GM12878 (cell line): ENCODE measurements around the gene SPATA18. TPM values are rescaled to one million over a fixed set of nuclear protein-coding genes. Genes with fewer than 3 reads are reported as not detected.

Experiments
- ATAC-seq: fragments of 200-7000 bp; cut with Tn5 transposase; 3 replicates; pipeline ENCODE4 v1.9.1; 2020; ENCODE audit warnings: mild to moderate bottlenecking, moderate library complexity
- BruUV-seq: library from RNA; stranded (reverse); fragments of 400-500 nt; replicated peaks from 2 replicates; lab custom pipeline; 2021; lab: Mats Ljungman, UMichigan
- CTCF ChIA-PET: fragments of 300-600 bp; sonication (Branson Sonifier 250); formaldehyde crosslinking; extraction: SDS; loops from one replicate; lab custom pipeline; 2021; ENCODE audit warnings: inconsistent platforms; lab: Yijun Ruan, JAX
- POLR2A ChIA-PET: fragments of 350-600 bp; formaldehyde crosslinking; extraction: SDS; loops from one replicate; lab custom pipeline; 2021; ENCODE audit warnings: inconsistent platforms; lab: Charles Lee
- RAD21 ChIA-PET: fragments of 300-600 bp; sonication (Branson Sonifier 250); formaldehyde crosslinking; loops from one replicate; lab custom pipeline; 2023; ENCODE audit warnings: antibody characterized with exemption; ENCODE audit not compliant: unreplicated experiment; lab: Charles Lee
- SMC1A ChIA-PET: fragments of 300-600 bp; sonication (Branson Sonifier 250); formaldehyde crosslinking; loops from one replicate; lab custom pipeline; 2023; ENCODE audit not compliant: unreplicated experiment, uncharacterized antibody; lab: Charles Lee
- DNase-seq: peaks from one replicate; pipeline ENCODE4 v3.0.0-alpha.2; 2011; ENCODE audit warnings: low read depth, low spot score
- FAIRE-seq: peaks from 3 replicates; lab custom pipeline; 2011; peaks lifted over from hg19 to GRCh38; lab: Jason Lieb, UNC
- H2AFZ ChIP-seq: 2 replicates; pipeline ENCODE4 v1.6.0; 2011; ENCODE audit warnings: low read depth, low read length, control low read depth; ENCODE audit not compliant: control insufficient read depth
- H3K27ac ChIP-seq: 2 replicates; pipeline ENCODE4 v1.5.1; 2011; ENCODE audit warnings: control low read depth; ENCODE audit not compliant: control insufficient read depth, insufficient read depth
- H3K27me3 ChIP-seq, 2 experiments: replicated peaks in 1 of 2; 2 replicates each; pipeline versions ENCODE4 v1.6.0 to v1.6.1; 2011; ENCODE audit warnings: low read length in 1 of 2; ENCODE audit not compliant: control insufficient read depth in 2 of 2, insufficient read depth in 2 of 2
- H3K36me3 ChIP-seq, 2 experiments: 2 replicates each; pipeline ENCODE4 v1.5.1; 2011; ENCODE audit warnings: low read length in 1 of 2; ENCODE audit not compliant: control insufficient read depth in 2 of 2, insufficient read depth in 2 of 2
- H3K4me1 ChIP-seq: 2 replicates; pipeline ENCODE4 v1.6.1; 2011; ENCODE audit warnings: mild to moderate bottlenecking, low read length, moderate library complexity, mixed read lengths; ENCODE audit not compliant: control insufficient read depth, insufficient read depth
- H3K4me2 ChIP-seq: 2 replicates; pipeline ENCODE4 v1.6.0; 2011; ENCODE audit warnings: control low read depth; ENCODE audit not compliant: control insufficient read depth, insufficient read depth
- H3K4me3 ChIP-seq: fragments of 200-600 bp; sonication (generic); 2 replicates; pipeline ENCODE4 v1.5.1; 2016
- H3K79me2 ChIP-seq: 2 replicates; pipeline ENCODE4 v1.6.0; 2011; ENCODE audit warnings: low read length; ENCODE audit not compliant: control insufficient read depth, insufficient read depth
- H3K9ac ChIP-seq: 2 replicates; pipeline ENCODE4 v1.8.0; 2011; ENCODE audit warnings: low read length, control low read depth, mixed read lengths; ENCODE audit not compliant: control insufficient read depth, insufficient read depth
- H3K9me3 ChIP-seq: replicated peaks from 3 replicates; pipeline ENCODE4 v1.5.1; 2011; ENCODE audit warnings: mild to moderate bottlenecking, low read length; ENCODE audit not compliant: control insufficient read depth, insufficient read depth
- H4K20me1 ChIP-seq: 2 replicates; pipeline ENCODE4 v1.6.0; 2011; ENCODE audit not compliant: control insufficient read depth, insufficient read depth
- BACH1 ChIP-seq: fragments of 450-650 bp; IDR thresholded peaks from 2 replicates; pipeline ENCODE4 v1.6.1; 2017; ENCODE audit warnings: mild to moderate bottlenecking, borderline replicate concordance
- HSF1 ChIP-seq: fragments of 150-350 bp; IDR thresholded peaks from 2 replicates; pipeline ENCODE4 v1.6.1; 2014; ENCODE audit warnings: mild to moderate bottlenecking, low read depth, low read length
- NRF1 ChIP-seq: conservative IDR thresholded peaks from 2 replicates; pipeline ENCODE4 v1.6.1; 2011; ENCODE audit warnings: mild to moderate bottlenecking, low read depth, low read length, improper control_type of control experiment
- PAX5 ChIP-seq: IDR thresholded peaks from 2 replicates; pipeline ENCODE4 v1.6.1; 2011; ENCODE audit warnings: low read depth, low read length, borderline replicate concordance
- RBBP5 ChIP-seq: fragments of 200-600 bp; sonication (generic); conservative IDR thresholded peaks from 2 replicates; pipeline ENCODE4 v1.6.1; 2016
- SMARCA5 ChIP-seq: fragments of 450-650 bp; IDR thresholded peaks from 2 replicates; pipeline ENCODE4 v1.6.1; 2017; ENCODE audit warnings: mild to moderate bottlenecking
- SRF ChIP-seq, 2 experiments: IDR thresholded peaks; 2 replicates each; pipeline ENCODE4 v1.6.1; 2011; ENCODE audit warnings: low read depth in 2 of 2, low read length in 2 of 2, mild to moderate bottlenecking in 1 of 2, moderate library complexity in 1 of 2
- ZBTB11 ChIP-seq: fragments of 450-650 bp; formaldehyde crosslinking; IDR thresholded peaks from 2 replicates; pipeline ENCODE4 v1.5.0; 2022; ENCODE audit warnings: mild to moderate bottlenecking, missing genetic modification characterization
- ZNF217 ChIP-seq: fragments of 450-650 bp; IDR thresholded peaks from 2 replicates; pipeline ENCODE4 v1.6.1; 2017; ENCODE audit warnings: antibody characterized with exemption, mild to moderate bottlenecking
- WGBS: methylation state at CpG from one replicate; pipeline ENCODE4 v1.1.6; 2016; ENCODE audit warnings: low lambda C conversion rate; ENCODE audit not compliant: insufficient replicate concordance, insufficient coverage; ENCODE audit errors: missing lambda C conversion rate; 5-methylcytosine and 5-hydroxymethylcytosine counted together
- in situ Hi-C: fragments of 300-500 bp; cut with MboI; formaldehyde crosslinking; loops from 9 replicates; pipeline ENCODE4 v1.14.3; 2018; ENCODE audit warnings: mixed read lengths
- intact Hi-C: fragments of 100-400 bp; cut with micrococcal nuclease; formaldehyde crosslinking; loops from one replicate; pipeline ENCODE4 v1.14.2; 2022; ENCODE audit not compliant: unreplicated experiment
- polyA plus RNA-seq, 11 experiments: library from polyadenylated mRNA; depleted of rRNA in 4 of 11; unstranded in 6 of 11; stranded (reverse) in 5 of 11; fragments of >200 nt; fragmentation: Nextera tagmentation in 4 of 11; fragmentation: Illumina TruSeq in 1 of 11; extraction: Ambion mirVana in 4 of 11; extraction: Trizol in 1 of 11; gene quantifications; 1 replicate in 1 of 11; 2 replicates in 10 of 11; pipeline versions ENCODE4 v1.2.1 to v1.2.3, GENCODE V29; 2011 to 2016; ENCODE audit warnings: inconsistent platforms in 2 of 11, missing spikeins in 2 of 11, low read depth in 1 of 11
- total RNA-seq, 4 experiments: library from RNA; depleted of rRNA in 3 of 4; stranded (reverse); fragments of >200 nt in 3 of 4; fragmentation: Illumina TruSeq in 1 of 4; extraction: Trizol in 1 of 4; gene quantifications; 2 replicates each; pipeline versions ENCODE4 v1.2.1 to v1.2.3, GENCODE V29; 2013 to 2021
- TF ChIP-seq, protein P1 (sequence below): fragments of 450-650 bp; IDR thresholded peaks from 2 replicates; pipeline ENCODE4 v1.6.1; 2018; ENCODE audit warnings: mild to moderate bottlenecking, low read depth, moderate library complexity; ENCODE audit not compliant: partially characterized antibody
- TF ChIP-seq, protein P2 (sequence below): IDR thresholded peaks from 2 replicates; pipeline ENCODE4 v1.6.1; 2011; ENCODE audit warnings: low read depth, mild to moderate bottlenecking, low read length, moderate library complexity, borderline replicate concordance; ENCODE audit errors: extremely low read depth

The SPATA18 gene
- total and polyA plus RNA-seq, 10 of the 15 experiments (the other 5 are each of a cell fraction or from before 2014, with no cell fraction given): 0.39 to 4.5 (median 1.9) TPM

DNA sequence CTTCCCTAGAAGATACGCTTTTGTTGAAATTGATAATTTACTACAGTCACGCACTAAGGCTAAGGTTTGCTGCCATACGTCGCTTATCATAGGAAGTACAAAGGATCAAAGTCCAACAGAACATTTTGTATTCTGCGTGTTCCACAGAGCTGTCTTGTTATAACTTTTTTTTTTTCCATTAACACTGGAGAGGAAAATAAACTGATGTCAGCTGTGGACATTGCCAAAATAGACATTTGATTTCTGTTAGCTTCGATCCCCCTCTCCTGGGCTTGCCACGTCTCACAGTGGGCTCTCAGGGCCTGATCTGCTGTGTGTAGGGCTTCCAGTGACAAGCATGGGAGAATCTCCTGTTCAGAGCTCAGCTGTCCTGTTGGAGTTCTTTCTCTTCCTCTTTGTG is 93.3 kb downstream of the SPATA18 start:
- no peaks in the 10 kb centered on the region for H3K36me3 ChIP-seq
- intact Hi-C loops: no loop called here
- TF ChIP-seq PAX5: no peak
- TF ChIP-seq, protein P1, sequence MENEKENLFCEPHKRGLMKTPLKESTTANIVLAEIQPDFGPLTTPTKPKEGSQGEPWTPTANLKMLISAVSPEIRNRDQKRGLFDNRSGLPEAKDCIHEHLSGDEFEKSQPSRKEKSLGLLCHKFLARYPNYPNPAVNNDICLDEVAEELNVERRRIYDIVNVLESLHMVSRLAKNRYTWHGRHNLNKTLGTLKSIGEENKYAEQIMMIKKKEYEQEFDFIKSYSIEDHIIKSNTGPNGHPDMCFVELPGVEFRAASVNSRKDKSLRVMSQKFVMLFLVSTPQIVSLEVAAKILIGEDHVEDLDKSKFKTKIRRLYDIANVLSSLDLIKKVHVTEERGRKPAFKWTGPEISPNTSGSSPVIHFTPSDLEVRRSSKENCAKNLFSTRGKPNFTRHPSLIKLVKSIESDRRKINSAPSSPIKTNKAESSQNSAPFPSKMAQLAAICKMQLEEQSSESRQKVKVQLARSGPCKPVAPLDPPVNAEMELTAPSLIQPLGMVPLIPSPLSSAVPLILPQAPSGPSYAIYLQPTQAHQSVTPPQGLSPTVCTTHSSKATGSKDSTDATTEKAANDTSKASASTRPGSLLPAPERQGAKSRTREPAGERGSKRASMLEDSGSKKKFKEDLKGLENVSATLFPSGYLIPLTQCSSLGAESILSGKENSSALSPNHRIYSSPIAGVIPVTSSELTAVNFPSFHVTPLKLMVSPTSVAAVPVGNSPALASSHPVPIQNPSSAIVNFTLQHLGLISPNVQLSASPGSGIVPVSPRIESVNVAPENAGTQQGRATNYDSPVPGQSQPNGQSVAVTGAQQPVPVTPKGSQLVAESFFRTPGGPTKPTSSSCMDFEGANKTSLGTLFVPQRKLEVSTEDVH: no peak
- TF ChIP-seq NRF1: no peak
- TF ChIP-seq SRF (IDR thresholded peaks at IDR 0.05; ENCODE audit: low read depth in 2 of 2, low read length in 2 of 2): no peak
- TF ChIP-seq, protein P2, sequence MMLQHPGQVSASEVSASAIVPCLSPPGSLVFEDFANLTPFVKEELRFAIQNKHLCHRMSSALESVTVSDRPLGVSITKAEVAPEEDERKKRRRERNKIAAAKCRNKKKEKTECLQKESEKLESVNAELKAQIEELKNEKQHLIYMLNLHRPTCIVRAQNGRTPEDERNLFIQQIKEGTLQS: no peak
- TF ChIP-seq RBBP5: no peak
- no peak for TF ChIP-seq HSF1
- TF ChIP-seq ZBTB11 (CRISPR knock-in tag): no peak
- TF ChIP-seq ZNF217: no peak
- TF ChIP-seq BACH1: no peak
- TF ChIP-seq SMARCA5: no peak
- no peak overlapping the region for H2AFZ ChIP-seq
- ChIA-PET POLR2A (no interaction called here), CTCF (no interaction called here), SMC1A (no interaction called here), RAD21 (no interaction called here)
- 62% methylated on average over 7 of the region's 7 CpGs for WGBS
- BruUV-seq: no TSS peak
- in situ Hi-C loops: no loop called here
- H3K9ac ChIP-seq: no peak overlapping the region
- H4K20me1 ChIP-seq: no peaks in the 10 kb centered on the region
- no peak for DNase-seq
- no peak overlapping the region for H3K4me2 ChIP-seq
- no peaks in the 10 kb centered on the region for H3K27me3 ChIP-seq
- no peaks in the 10 kb centered on the region for H3K79me2 ChIP-seq
- H3K27ac ChIP-seq: no peak overlapping the region
- ATAC-seq: no peak
- no peaks in the 10 kb centered on the region for H3K9me3 ChIP-seq
- no peaks in the 10 kb centered on the region for H3K4me1 ChIP-seq
- no peak overlapping the region for H3K4me3 ChIP-seq
- FAIRE-seq: no peak
